ENCODE data around the gene SERPINB7.
A peak's percentile ranks its signal among the peaks of the same experiment; 100 is the strongest.

Gene SERPINB7, protein sequence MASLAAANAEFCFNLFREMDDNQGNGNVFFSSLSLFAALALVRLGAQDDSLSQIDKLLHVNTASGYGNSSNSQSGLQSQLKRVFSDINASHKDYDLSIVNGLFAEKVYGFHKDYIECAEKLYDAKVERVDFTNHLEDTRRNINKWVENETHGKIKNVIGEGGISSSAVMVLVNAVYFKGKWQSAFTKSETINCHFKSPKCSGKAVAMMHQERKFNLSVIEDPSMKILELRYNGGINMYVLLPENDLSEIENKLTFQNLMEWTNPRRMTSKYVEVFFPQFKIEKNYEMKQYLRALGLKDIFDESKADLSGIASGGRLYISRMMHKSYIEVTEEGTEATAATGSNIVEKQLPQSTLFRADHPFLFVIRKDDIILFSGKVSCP

DNA sequence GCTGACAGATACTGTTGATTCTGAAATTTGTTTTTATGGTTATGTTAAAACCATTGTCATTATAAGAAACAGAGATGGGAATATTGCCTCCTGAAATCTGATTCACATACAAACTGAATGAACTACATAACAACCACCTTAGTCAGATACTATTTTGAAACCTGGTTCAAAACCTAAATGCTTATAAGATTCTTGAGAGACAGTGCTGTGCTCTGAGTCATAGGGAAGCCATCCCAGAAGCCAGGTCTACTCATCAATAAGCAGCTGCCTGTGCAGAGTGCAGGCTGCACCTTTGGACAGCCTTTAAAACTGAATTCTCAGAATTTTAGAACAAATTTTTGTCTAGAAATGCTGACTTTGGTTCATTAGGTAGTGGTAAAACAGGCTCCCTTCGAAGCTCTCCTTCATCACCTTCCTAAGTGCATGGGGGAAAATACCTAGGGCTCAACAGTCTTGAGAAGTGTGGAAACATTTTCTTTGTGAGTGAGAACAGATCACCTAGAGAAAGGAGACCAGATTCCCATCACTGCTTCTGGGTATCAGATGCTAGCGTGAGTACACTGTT is at the start of gene SERPINB7:
TSS of gene SERPINB7 (plus strand) at position 253 of the 565 bp plus-strand sequence. CDS start 6,955 bp downstream, outside the sequence.
- TF ChIP-seq, protein P1, sequence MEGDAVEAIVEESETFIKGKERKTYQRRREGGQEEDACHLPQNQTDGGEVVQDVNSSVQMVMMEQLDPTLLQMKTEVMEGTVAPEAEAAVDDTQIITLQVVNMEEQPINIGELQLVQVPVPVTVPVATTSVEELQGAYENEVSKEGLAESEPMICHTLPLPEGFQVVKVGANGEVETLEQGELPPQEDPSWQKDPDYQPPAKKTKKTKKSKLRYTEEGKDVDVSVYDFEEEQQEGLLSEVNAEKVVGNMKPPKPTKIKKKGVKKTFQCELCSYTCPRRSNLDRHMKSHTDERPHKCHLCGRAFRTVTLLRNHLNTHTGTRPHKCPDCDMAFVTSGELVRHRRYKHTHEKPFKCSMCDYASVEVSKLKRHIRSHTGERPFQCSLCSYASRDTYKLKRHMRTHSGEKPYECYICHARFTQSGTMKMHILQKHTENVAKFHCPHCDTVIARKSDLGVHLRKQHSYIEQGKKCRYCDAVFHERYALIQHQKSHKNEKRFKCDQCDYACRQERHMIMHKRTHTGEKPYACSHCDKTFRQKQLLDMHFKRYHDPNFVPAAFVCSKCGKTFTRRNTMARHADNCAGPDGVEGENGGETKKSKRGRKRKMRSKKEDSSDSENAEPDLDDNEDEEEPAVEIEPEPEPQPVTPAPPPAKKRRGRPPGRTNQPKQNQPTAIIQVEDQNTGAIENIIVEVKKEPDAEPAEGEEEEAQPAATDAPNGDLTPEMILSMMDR (IDR thresholded peaks at IDR 0.05): no peak

DNA sequence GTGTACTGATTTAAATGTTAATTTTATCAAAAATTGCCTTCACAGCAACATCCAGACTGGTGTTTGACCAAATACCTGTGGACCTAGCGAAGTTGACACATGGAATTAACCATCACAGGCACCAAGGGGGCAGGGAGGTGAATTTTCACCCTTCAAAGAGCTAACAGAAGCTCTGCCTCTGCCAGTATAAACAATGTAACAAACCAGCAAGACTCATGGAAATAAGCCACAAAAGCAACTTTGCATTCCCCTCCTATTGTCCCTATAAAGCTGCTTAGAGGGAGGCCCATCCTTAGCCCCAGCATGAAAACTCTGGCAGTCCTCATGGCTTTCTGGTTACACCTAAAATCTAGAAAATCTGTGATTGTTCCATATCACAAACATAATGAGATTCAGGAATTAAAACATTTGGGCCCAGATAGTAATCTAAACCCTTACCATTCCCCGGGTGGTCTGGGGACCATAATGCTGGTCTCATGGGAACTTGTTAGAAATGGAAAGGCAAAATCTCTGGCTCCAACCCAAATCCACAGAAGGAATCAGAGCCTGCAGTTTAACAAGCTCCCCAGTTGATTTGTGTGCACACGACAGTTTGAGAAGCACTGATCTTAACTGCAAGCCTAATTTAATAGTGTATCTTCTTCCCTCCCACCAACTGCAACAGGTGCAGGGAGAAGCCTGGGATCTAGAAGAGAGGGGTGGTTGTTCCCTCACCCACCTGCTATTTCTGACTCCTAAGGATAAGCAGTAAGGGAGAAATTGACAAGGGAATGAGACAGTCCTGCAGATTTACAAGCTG is 49.3 kb upstream of the SERPINB7 start:
- TF ChIP-seq, protein P1 (IDR thresholded peaks at IDR 0.05): no peak

DNA sequence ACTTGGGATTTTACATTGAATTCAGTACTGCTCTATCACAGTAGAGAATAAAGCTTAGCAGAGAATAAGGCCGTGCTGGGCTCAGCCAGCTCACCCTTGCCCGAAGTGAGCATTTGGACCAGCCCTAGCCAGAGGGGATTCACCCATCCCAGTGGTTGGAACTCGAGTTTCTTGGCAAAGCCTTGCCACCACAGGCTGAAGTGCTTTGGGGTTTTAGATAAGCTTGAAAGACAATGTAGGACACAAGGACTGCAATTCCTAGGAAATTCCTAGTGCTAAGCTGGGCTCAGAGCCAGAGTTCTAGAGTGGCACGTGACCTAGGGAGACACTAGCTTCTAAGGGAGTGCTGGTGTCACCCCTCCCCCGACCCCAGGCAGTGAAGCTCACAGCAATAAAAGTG is 44.4 kb upstream of the SERPINB7 start:
- TF ChIP-seq, protein P1 (IDR thresholded peaks at IDR 0.05): no peak

DNA sequence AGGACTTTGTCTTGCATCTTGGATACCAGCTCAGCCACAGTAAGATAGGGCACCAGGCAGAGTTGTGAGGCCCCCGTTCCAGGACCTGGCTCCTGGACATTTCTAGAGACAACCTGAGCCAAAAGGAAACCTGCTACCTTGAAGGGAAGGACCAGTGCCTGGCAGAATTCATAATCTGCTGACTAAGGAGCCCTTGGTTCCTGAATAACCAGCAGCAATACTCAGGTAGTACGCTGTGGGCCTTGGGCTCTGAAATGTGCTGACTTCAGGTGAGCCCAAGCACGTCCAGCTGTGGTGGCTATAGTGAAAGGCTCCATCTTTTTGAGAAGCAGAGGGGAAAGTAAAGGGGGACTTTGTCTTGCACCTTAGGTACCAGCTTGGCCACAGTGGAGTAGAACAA is 44.0 kb upstream of the SERPINB7 start:
- TF ChIP-seq, protein P1 (IDR thresholded peaks at IDR 0.05): no peak

DNA sequence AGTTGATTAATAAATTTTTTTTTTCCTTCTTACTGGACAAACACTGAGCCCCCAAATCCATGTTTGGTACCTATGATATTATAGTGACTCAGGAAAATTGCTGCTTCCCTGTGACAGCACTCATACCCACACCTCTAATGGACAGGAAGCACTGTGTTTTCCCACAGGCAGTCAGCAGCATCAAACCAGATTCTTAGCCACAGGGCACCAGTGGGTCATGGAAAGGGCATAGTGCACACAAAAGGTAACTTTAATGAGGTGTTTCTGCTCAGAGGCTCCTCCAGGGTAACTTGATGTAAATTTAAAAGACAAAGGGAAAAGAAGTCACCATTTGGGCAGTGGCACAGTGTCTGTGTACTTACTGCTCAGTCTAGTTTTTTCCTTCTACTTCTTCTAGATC is 38.3 kb upstream of the SERPINB7 start:
- TF ChIP-seq, protein P1 (IDR thresholded peaks at IDR 0.05): no peak

DNA sequence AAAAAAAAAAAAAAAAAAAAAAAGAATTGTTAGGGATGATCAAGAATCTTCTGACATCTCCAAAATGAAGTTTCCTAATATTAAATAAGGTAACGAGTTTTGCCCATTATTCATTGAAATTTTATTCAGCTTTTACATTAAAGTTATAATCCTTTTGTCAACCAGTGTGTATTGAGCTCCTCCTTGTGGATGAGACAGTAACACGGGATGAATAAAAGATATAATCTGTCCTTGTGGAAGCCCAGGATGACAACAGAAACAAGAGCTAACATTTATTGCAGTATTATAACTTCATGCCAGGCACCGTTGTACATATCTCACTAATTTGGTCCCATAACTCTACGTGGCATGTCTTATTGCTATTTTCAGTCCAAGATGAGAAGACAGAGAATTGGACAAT is 33.4 kb upstream of the SERPINB7 start:
- TF ChIP-seq, protein P1 (IDR thresholded peaks at IDR 0.05): peak; percentile 74

DNA sequence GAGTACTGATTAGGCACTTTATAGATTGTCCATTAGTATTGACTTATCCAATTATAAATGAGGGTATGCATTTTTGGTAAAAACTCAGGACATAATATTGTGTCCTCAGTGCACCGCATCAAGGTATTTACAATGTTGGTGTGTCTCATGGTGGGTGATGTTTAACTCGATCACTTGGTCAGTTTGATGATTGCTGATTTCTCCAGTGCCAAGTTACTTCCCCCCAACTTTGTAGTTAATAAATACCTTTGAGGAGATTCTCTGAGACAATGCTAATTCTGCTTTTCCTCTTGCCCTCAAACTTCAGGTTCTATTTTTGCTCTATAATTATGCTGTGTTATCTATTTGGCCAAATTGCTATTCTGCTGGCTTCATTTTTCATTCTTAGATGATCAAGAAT is 28.2 kb upstream of the SERPINB7 start:
- TF ChIP-seq, protein P1 (IDR thresholded peaks at IDR 0.05): no peak
